ENCODE data around the gene CBS.

The CBS gene

GRCh38 chr21:43005635-43006034, 70.0 kb downstream of the CBS start:
- Histone ChIP-seq H3K36me3 (ENCODE audit: control insufficient read depth, insufficient read depth, low read length) (no peaks in the 10 kb centered on the region; the same call in 1 of the 2 replicates), H3K27me3 (replicated peaks; ENCODE audit: control insufficient read depth, insufficient read depth, low read length) (no peaks in the 10 kb centered on the region), H3K4me3 (replicated peaks; ENCODE audit: low read depth, low read length) (no peak overlapping the region)
- no peak for TF ChIP-seq CTCF (IDR thresholded peaks at IDR 0.05; ENCODE audit: insufficient read depth, low read length, poor library complexity, severe bottlenecking)
- DNase-seq (ENCODE audit: extremely low read depth, insufficient read length) = no peak

- DNase-seq (ENCODE audit: extremely low read depth, insufficient read length) = no peak
- no peak for TF ChIP-seq CTCF (IDR thresholded peaks at IDR 0.05; ENCODE audit: insufficient read depth, low read length, poor library complexity, severe bottlenecking)
- H3K27me3 ChIP-seq (replicated peaks; ENCODE audit: control insufficient read depth, insufficient read depth, low read length) = no peaks in the 10 kb centered on the region
- H3K4me3 ChIP-seq (replicated peaks; ENCODE audit: low read depth, low read length) = no peak overlapping the region
- no peaks in the 10 kb centered on the region; the same call in 1 of the 2 replicates for H3K36me3 ChIP-seq (ENCODE audit: control insufficient read depth, insufficient read depth, low read length)
Measured at GRCh38 chr21:43004926-43005325, 70.7 kb downstream of the CBS start.

All from GM06990 (cell line).